Natural killer cell (primary cell): ENCODE data around the gene ERI3. TPM values are rescaled to one million over a fixed set of nuclear protein-coding genes. Genes with fewer than 3 reads are reported as not detected.

Experiments used
- ATAC-seq, 3 donors: fragments of 150-1000 bp in 2 of 3; fragments of 200-7000 bp in 1 of 3; cut with Tn5 transposase; 1 replicate in 1 of 3; 2 replicates in 2 of 3; pipeline ENCODE4 v1.10.0; 2021; ENCODE audit warnings: mild to moderate bottlenecking in 2 of 3, moderate library complexity in 2 of 3
- DNase-seq, 2 donors: peaks; one replicate each; pipeline versions ENCODE4 v3.0.0 to v3.0.0-alpha.2; 2013 to 2021; ENCODE audit warnings: mixed read lengths in 1 of 2
- H3K27ac ChIP-seq: one replicate; pipeline ENCODE4 v1.5.1; 2013; ENCODE audit warnings: mild to moderate bottlenecking, low read length
- H3K27me3 ChIP-seq: one replicate; pipeline ENCODE4 v1.6.1; 2013; ENCODE audit warnings: low read length; ENCODE audit not compliant: control insufficient read depth, insufficient read depth
- H3K36me3 ChIP-seq: one replicate; pipeline ENCODE4 v1.6.1; 2013; ENCODE audit warnings: low read length; ENCODE audit not compliant: control insufficient read depth, insufficient read depth
- H3K4me1 ChIP-seq: one replicate; pipeline ENCODE4 v1.6.1; 2013; ENCODE audit warnings: low read length; ENCODE audit not compliant: control insufficient read depth, insufficient read depth
- H3K4me3 ChIP-seq: one replicate; pipeline ENCODE4 v1.5.1; 2013; ENCODE audit warnings: low read length
- H3K9me3 ChIP-seq: one replicate; pipeline ENCODE4 v1.6.1; 2013; ENCODE audit warnings: low read length; ENCODE audit not compliant: control insufficient read depth, insufficient read depth
- H3K27ac Mint-ChIP-seq, 2 donors: one replicate each; pipeline ENCODE4 v1.8.0; 2022; ENCODE audit warnings: mild to moderate bottlenecking in 2 of 2, mixed read lengths in 2 of 2, moderate library complexity in 1 of 2
- H3K27me3 Mint-ChIP-seq, 2 donors: one replicate each; pipeline ENCODE4 v1.8.0; 2022; ENCODE audit warnings: low read depth in 2 of 2, mixed read lengths in 2 of 2
- H3K36me3 Mint-ChIP-seq: one replicate; pipeline ENCODE4 v1.8.0; 2022; ENCODE audit warnings: mixed read lengths
- H3K4me1 Mint-ChIP-seq, 2 donors: one replicate each; pipeline ENCODE4 v1.8.0; 2022; ENCODE audit warnings: mixed read lengths in 2 of 2
- H3K4me3 Mint-ChIP-seq: one replicate; pipeline ENCODE4 v1.8.0; 2022; ENCODE audit warnings: mild to moderate bottlenecking, moderate library complexity, mixed read lengths
- H3K9me3 Mint-ChIP-seq, 2 donors: one replicate each; pipeline ENCODE4 v1.8.0; 2022; ENCODE audit warnings: mixed read lengths in 2 of 2
- CTCF ChIP-seq: fragments of 200-600 bp; IDR thresholded peaks from one replicate; pipeline ENCODE4 v1.8.0; 2022; ENCODE audit warnings: antibody characterized with exemption
- WGBS: methylation state at CpG from one replicate; pipeline ENCODE4 v1.1.7; 2013; ENCODE audit warnings: missing lambda C conversion rate; ENCODE audit not compliant: insufficient coverage; 5-methylcytosine and 5-hydroxymethylcytosine counted together
- intact Hi-C: fragments of 100-400 bp; cut with micrococcal nuclease; formaldehyde crosslinking; loops from one replicate; pipeline ENCODE4 v1.14.2; 2022
- total RNA-seq, 4 donors: library from RNA; stranded (reverse); fragments of 120-200 nt in 1 of 4; gene quantifications; one replicate each; pipeline versions ENCODE4 v1.2.3 to v1.2.4, GENCODE V29; 2013 to 2022

The ERI3 gene
- total RNA-seq, 3 donors from 2014 or later (not counting 1 experiment from before 2014, with no cell fraction given), result 28.3 to 35.3 (median 30.4) TPM

DNA sequence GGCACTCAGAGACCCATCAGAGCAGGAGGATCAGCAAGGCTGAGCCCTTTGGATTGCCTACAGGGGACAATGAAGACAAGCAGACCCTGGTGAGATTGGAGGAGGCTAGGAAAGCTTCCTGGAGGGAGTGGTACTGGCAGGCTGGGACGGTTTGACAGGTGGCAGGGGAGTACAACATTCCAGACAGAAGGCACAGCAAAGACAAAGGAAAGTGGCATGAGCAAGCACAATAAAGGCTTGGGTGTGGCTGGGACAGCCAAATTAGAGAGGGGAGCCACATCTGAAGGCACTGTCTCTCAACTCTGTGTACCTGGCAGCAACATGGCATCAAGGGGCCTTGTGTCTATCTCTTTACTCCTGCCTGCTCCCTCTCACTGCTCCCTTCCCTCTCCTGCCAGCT, 103.6 kb downstream of the ERI3 start:
- Mint-ChIP-seq H3K4me3 (no peak overlapping the region), H3K36me3 (no peaks in the 10 kb centered on the region), H3K4me1 (no peaks in the 10 kb centered on the region), H3K27me3 (no peaks in the 10 kb centered on the region), H3K9me3 (no peaks in the 10 kb centered on the region), H3K27ac (no peak overlapping the region)
- H3K4me3 ChIP-seq, result no peak overlapping the region
- TF ChIP-seq CTCF, result no peak
- H3K27ac ChIP-seq, result no peak overlapping the region
- no peaks in the 10 kb centered on the region for H3K4me1 ChIP-seq
- DNase-seq, result no peak
- no peak for ATAC-seq
- WGBS, result 92% methylated on average over 1 of the region's 1 CpG
- H3K9me3 ChIP-seq, result no peaks in the 10 kb centered on the region
- no peaks in the 10 kb centered on the region for H3K36me3 ChIP-seq
- H3K27me3 ChIP-seq, result no peaks in the 10 kb centered on the region
- intact Hi-C loops, result no loop called here

- H3K27me3 ChIP-seq, result no peaks in the 10 kb centered on the region
- intact Hi-C loops, result no loop called here
- WGBS, result 97% methylated on average over 33 of the region's 33 CpGs
- H3K9me3 ChIP-seq, result no peaks in the 10 kb centered on the region
- ATAC-seq (no peak), DNase-seq (no peak)
- H3K4me1 Mint-ChIP-seq, result no peaks in the 10 kb centered on the region
- H3K36me3 ChIP-seq, result no peaks in the 10 kb centered on the region
- no peaks in the 10 kb centered on the region for H3K4me1 ChIP-seq
- H3K36me3 Mint-ChIP-seq, result no peaks in the 10 kb centered on the region
- no peaks in the 10 kb centered on the region for H3K27me3 Mint-ChIP-seq
- no peak for TF ChIP-seq CTCF
- H3K9me3 Mint-ChIP-seq, result no peaks in the 10 kb centered on the region
- H3K27ac ChIP-seq, result no peak overlapping the region
- H3K27ac Mint-ChIP-seq, result no peak overlapping the region
- no peak overlapping the region for H3K4me3 Mint-ChIP-seq
- H3K4me3 ChIP-seq, result no peak overlapping the region
Measured at GRCh38 chr1:44250068-44250781, 104.8 kb downstream of the ERI3 start.

- H3K4me3 Mint-ChIP-seq, result no peak overlapping the region
- H3K27me3 ChIP-seq, result no peaks in the 10 kb centered on the region
- peaks cover 0 to 2% of the 10 kb centered on the region in 2 donors for H3K4me1 Mint-ChIP-seq
- H3K4me1 ChIP-seq, result no peaks in the 10 kb centered on the region
- DNase-seq, result no peak
- no peak for TF ChIP-seq CTCF
- H3K27ac ChIP-seq, result no peak overlapping the region
- H3K4me3 ChIP-seq, result no peak overlapping the region
- H3K36me3 ChIP-seq, result no peaks in the 10 kb centered on the region
- no peaks in the 10 kb centered on the region for H3K9me3 ChIP-seq
- intact Hi-C loops, result no loop called here
- no peaks in the 10 kb centered on the region for H3K36me3 Mint-ChIP-seq
- H3K9me3 Mint-ChIP-seq, result no peaks in the 10 kb centered on the region
- no peaks in the 10 kb centered on the region for H3K27me3 Mint-ChIP-seq
- WGBS, result 99% methylated on average over 6 of the region's 7 CpGs
- H3K27ac Mint-ChIP-seq, result no peak overlapping the region
- ATAC-seq, result no peak
Measured at GRCh38 chr1:44249543-44249942, 105.5 kb downstream of the ERI3 start.

DNA sequence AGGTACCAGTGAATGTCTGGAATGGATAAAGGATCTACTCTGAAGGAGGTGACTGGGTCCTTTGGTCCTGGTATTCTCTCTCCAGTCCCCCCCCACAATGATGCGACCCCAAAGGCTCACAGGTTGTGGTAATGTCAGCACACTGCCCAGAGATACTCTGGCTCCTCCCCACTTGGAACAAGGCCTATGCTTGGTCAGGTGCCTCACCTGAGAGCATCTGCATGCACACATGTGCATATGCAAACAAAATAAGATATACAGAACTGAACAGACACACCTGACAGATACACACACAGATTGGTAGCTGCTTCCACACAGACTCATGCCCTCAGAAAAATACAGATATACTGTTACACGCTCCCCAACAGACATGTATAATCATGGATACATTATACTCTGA, 108.3 kb downstream of the ERI3 start:
- H3K4me1 Mint-ChIP-seq, result peaks cover 0 to 5% of the 10 kb centered on the region in 2 donors
- 100% methylated on average over 2 of the region's 2 CpGs for WGBS
- H3K36me3 Mint-ChIP-seq, result no peaks in the 10 kb centered on the region
- H3K9me3 ChIP-seq, result no peaks in the 10 kb centered on the region
- ATAC-seq (no peak), DNase-seq (no peak)
- H3K27me3 ChIP-seq, result no peaks in the 10 kb centered on the region
- no peak overlapping the region for H3K27ac ChIP-seq
- no peak overlapping the region for H3K4me3 Mint-ChIP-seq
- no peaks in the 10 kb centered on the region for H3K4me1 ChIP-seq
- no peak for TF ChIP-seq CTCF
- H3K9me3 Mint-ChIP-seq, result no peaks in the 10 kb centered on the region
- H3K4me3 ChIP-seq, result no peak overlapping the region
- no peak overlapping the region for H3K27ac Mint-ChIP-seq
- intact Hi-C loops, result no loop called here
- no peaks in the 10 kb centered on the region for H3K27me3 Mint-ChIP-seq
- H3K36me3 ChIP-seq, result no peaks in the 10 kb centered on the region
